GM08714 (cell line): ENCODE measurements around the gene NDRG2.

ENCODE experiments used
- H3K4me3 ChIP-seq: fragments of 200-500 bp; sonication (Bioruptor generic); 2 replicates; pipeline ENCODE4 v1.5.1; 2014; ENCODE audit warnings: mild to moderate bottlenecking, low read length, inconsistent platforms
- ZNF274 ChIP-seq: IDR thresholded peaks from 2 replicates; pipeline ENCODE4 v1.6.1; 2012; ENCODE audit warnings: mild to moderate bottlenecking, low read depth, low read length

The NDRG2 gene

GRCh38 chr14:21030531-21030930 is 5.7 kb upstream of the NDRG2 start:
- H3K4me3 ChIP-seq: no peak overlapping the region
- TF ChIP-seq ZNF274: no peak

DNA sequence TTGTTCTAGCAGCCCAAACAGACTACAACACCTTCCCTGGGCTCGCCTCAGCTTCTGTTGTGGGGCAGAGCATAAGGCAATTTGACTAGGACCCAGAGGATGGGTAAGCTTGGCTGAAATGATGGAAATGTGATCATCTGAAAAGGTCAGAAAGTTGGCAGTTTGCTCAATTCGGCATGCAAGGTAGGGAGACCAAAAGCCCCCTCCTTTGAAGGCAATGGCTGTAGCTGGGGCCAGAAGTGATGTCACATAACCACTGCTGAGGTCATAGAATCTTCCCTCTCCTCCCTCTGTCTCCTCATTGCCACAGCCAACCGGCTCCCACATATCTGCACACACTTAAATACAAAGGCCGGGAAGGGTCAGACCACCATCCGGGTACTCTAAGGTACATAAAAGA is 5.1 kb upstream of the NDRG2 start, which contains the start of gene TPPP2:
Gene TPPP2, plus strand, starts transcription at position 301 of the 400 bp plus-strand sequence. CDS start 365 bp downstream, outside the sequence.
- TF ChIP-seq ZNF274: no peak
- no peak within 1 kb of the TSS for H3K4me3 ChIP-seq

- no peak overlapping the region for H3K4me3 ChIP-seq
- no peak for TF ChIP-seq ZNF274
Measured at GRCh38 chr14:21026988-21027315, 2.1 kb upstream of the NDRG2 start.

- no peak for TF ChIP-seq ZNF274
- no peak overlapping the region for H3K4me3 ChIP-seq
Measured at GRCh38 chr14:21026274-21026987, 1.6 kb upstream of the NDRG2 start.

GRCh38 chr14:21025371-21026273 is 761 bp upstream of the NDRG2 start:
- TF ChIP-seq ZNF274: no peak
- H3K4me3 ChIP-seq: no peak overlapping the region

- TF ChIP-seq ZNF274: no peak
- no peak overlapping the region for H3K4me3 ChIP-seq
Measured at GRCh38 chr14:21023817-21024584, 860 bp downstream of the NDRG2 start.

DNA sequence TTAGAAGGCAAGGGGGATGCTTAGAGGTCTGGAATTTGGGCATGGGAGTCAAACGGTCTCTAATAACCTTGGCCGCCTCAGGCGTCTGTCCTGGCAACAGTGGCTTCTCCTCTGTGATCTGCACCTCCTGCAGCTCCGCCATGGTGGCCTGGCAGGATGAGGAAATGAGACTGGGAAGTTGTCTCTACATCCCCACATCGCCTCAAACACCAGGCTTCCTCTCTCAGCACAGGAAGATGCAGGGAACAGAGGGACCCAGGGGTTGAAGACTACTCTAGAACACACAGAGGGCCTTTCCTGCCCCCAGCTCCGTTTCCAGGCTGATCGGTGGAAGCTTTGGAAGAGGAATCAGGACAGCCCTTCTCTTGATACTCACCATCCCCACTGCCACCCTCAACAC is 1.7 kb downstream of the NDRG2 start:
- H3K4me3 ChIP-seq: no peak overlapping the region
- no peak for TF ChIP-seq ZNF274

- TF ChIP-seq ZNF274: no peak
- H3K4me3 ChIP-seq: no peak overlapping the region
Measured at GRCh38 chr14:21022686-21023085, 2.2 kb downstream of the NDRG2 start.

GRCh38 chr14:21020977-21021545 is 3.8 kb downstream of the NDRG2 start:
- H3K4me3 ChIP-seq: no peak overlapping the region
- TF ChIP-seq ZNF274: no peak

DNA sequence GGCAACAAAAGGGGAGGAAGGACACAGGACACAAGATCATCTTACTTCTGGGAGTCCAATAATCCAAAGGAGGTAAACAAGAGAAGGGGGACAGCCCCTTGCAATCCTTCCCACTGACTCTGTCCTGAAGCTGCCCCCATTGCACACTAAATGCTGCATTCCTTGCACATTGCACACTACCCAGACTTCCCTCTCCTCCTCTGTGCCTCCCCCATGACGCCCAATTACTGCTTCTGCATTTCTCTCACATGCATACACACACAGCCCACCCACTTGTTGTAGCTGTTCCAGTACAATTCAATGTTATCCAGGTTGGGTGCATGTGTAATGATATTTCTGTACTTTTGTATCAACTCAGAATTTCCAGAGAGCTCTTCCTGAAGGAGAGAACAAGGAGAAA is 5.5 kb downstream of the NDRG2 start:
- no peak for TF ChIP-seq ZNF274
- no peak overlapping the region for H3K4me3 ChIP-seq

DNA sequence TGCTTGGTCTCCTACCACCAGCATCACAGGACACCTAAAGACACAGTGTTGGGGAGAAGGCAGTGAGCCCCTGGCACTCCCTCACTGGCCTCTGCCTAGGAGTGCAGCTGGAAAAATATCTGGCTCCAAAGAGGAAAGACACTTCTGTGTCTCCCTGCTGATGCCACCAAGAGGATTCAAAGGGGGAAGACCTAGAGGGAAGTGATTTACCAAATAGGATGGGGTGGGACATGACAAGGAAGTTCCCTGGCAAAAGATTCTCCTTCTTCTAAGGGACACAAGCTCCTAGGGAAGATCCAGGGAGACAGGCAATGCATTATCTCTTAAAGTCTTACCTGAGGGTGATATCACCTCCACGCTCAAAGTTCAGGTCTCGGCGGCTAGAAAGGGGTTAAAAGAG is 6.1 kb downstream of the NDRG2 start:
- no peak for TF ChIP-seq ZNF274
- H3K4me3 ChIP-seq: no peak overlapping the region

DNA sequence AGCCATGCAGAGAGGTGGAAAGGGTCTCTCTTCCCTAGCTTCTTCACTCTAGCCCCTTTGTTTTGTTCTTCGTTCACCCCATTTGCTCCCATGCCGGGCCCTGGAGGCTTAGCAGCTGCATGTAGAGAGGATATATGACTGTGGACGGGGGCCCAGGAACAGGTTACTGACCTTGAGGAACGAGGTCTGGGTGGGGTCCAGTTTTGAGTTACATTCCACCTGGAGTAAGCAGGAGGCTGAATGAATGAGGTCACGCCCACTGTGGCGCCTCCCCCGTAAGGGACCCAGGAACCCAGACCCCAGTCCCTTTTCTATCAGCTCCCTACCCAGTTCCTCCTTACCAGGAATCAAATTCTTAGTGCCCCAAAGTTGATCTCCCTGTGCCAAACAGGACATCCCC is 6.6 kb downstream of the NDRG2 start:
- TF ChIP-seq ZNF274: no peak
- H3K4me3 ChIP-seq: no peak overlapping the region

- TF ChIP-seq ZNF274: no peak
- no peak overlapping the region for H3K4me3 ChIP-seq
Measured at GRCh38 chr14:21017528-21018245, 7.2 kb downstream of the NDRG2 start.
